Measurements from ENCODE around the gene RBM43.

DNA sequence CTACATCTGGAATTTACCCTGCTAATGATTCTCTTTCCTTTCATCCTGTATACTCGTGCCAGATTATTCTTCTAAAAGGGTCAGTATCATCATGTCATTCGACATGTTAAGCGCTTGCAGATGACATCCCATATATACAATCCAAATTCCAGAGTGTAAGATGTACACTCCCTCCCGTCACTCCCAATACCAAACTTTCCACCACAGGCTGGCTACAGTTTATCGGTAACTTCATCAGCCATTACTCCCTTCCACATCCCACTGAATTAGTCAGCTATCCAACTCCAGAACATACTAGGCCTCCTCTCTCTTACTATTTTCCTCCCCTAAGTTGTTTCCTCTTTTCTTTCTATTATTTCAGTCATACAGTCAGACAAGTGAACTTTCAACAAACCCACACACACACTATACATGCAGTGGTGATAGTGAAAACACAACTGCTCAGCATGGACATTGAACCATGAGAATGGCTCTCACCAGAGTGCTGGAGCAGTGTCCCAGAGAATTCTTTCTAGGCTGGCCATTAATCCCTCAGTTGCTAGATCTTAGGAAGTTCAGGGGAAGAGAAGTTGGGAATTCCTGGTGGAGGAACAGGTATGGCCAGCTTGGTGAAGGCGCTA lies 38.4 kb upstream of the RBM43 start:
- TF ChIP-seq, protein P1, sequence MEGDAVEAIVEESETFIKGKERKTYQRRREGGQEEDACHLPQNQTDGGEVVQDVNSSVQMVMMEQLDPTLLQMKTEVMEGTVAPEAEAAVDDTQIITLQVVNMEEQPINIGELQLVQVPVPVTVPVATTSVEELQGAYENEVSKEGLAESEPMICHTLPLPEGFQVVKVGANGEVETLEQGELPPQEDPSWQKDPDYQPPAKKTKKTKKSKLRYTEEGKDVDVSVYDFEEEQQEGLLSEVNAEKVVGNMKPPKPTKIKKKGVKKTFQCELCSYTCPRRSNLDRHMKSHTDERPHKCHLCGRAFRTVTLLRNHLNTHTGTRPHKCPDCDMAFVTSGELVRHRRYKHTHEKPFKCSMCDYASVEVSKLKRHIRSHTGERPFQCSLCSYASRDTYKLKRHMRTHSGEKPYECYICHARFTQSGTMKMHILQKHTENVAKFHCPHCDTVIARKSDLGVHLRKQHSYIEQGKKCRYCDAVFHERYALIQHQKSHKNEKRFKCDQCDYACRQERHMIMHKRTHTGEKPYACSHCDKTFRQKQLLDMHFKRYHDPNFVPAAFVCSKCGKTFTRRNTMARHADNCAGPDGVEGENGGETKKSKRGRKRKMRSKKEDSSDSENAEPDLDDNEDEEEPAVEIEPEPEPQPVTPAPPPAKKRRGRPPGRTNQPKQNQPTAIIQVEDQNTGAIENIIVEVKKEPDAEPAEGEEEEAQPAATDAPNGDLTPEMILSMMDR (IDR thresholded peaks at IDR 0.05 in 8 of 11, conservative IDR thresholded peaks at IDR 0.05 in 3 of 11), result no peak
- no peak for TF ChIP-seq POLR2AphosphoS5 (IDR thresholded peaks at IDR 0.05)
